Duodenal mucosa (tissue), 2 donors: ENCODE data around the gene TBC1D24.
A peak's percentile ranks its signal among the peaks of the same experiment; 100 is the strongest.

Source experiments
- H3K27ac ChIP-seq: one replicate; pipeline ENCODE4 v1.7.0; 2013; ENCODE audit warnings: low read depth, low read length
- H3K27me3 ChIP-seq, 2 donors: one replicate each; pipeline ENCODE4 v1.7.0; 2013; ENCODE audit warnings: low read length in 2 of 2, control low read depth in 1 of 2; ENCODE audit not compliant: insufficient read depth in 2 of 2, control insufficient read depth in 1 of 2
- H3K36me3 ChIP-seq, 2 donors: one replicate each; pipeline ENCODE4 v1.7.0; 2013; ENCODE audit warnings: low read length in 2 of 2, control low read depth in 1 of 2; ENCODE audit not compliant: insufficient read depth in 2 of 2, control insufficient read depth in 1 of 2
- H3K4me1 ChIP-seq, 2 donors: one replicate each; pipeline ENCODE4 v1.7.0; 2013; ENCODE audit warnings: low read length in 2 of 2, control low read depth in 1 of 2; ENCODE audit not compliant: insufficient read depth in 2 of 2, control insufficient read depth in 1 of 2
- H3K4me3 ChIP-seq, 2 donors: one replicate each; pipeline ENCODE4 v1.7.0; 2013; ENCODE audit warnings: low read length in 2 of 2, low read depth in 1 of 2
- H3K9ac ChIP-seq, 2 donors: one replicate each; pipeline ENCODE4 v1.7.0; 2013; ENCODE audit warnings: low read length in 2 of 2, low read depth in 1 of 2
- H3K9me3 ChIP-seq, 2 donors: one replicate each; pipeline ENCODE4 v1.7.0; 2013; ENCODE audit warnings: low read length in 2 of 2, control low read depth in 1 of 2; ENCODE audit not compliant: control insufficient read depth in 1 of 2

Gene TBC1D24

GRCh38 chr16:2511128-2511800 is 36.3 kb downstream of the TBC1D24 start:
- H3K36me3 ChIP-seq = peaks cover 0 to 1% of the 10 kb centered on the region in 2 donors
- H3K4me3 ChIP-seq = peak overlapping the region in 1 of 2 donors; percentile 16
- peaks cover 21 to 31% of the 10 kb centered on the region in 2 donors for H3K4me1 ChIP-seq
- H3K27ac ChIP-seq = no peak overlapping the region
- no peaks in the 10 kb centered on the region for H3K9me3 ChIP-seq
- no peak overlapping the region for H3K9ac ChIP-seq
- no peaks in the 10 kb centered on the region for H3K27me3 ChIP-seq

GRCh38 chr16:2511996-2512734 is 37.2 kb downstream of the TBC1D24 start:
- H3K27me3 ChIP-seq = no peaks in the 10 kb centered on the region
- peaks cover 30 to 40% of the 10 kb centered on the region in 2 donors for H3K4me1 ChIP-seq
- no peak overlapping the region for H3K9ac ChIP-seq
- H3K27ac ChIP-seq = no peak overlapping the region
- no peak overlapping the region for H3K4me3 ChIP-seq
- H3K9me3 ChIP-seq = no peaks in the 10 kb centered on the region
- H3K36me3 ChIP-seq = peaks cover 0 to 3% of the 10 kb centered on the region in 2 donors

- peak overlapping the region; percentile 34 to 51 for H3K4me3 ChIP-seq
- peaks cover 0 to 3% of the 10 kb centered on the region in 2 donors for H3K36me3 ChIP-seq
- H3K9me3 ChIP-seq = no peaks in the 10 kb centered on the region
- peaks cover 37 to 44% of the 10 kb centered on the region in 2 donors for H3K4me1 ChIP-seq
- H3K27ac ChIP-seq = peak overlapping the region; percentile 98
- no peaks in the 10 kb centered on the region for H3K27me3 ChIP-seq
- peak overlapping the region; percentile 4 to 98 for H3K9ac ChIP-seq
These were observed 37.9 kb downstream of the TBC1D24 start for GRCh38 chr16:2512735-2513404.

GRCh38 chr16:2513405-2514332 is 38.7 kb downstream of the TBC1D24 start, which contains the start of gene ATP6V0C:
Gene ATP6V0C, plus strand, starts transcription at chr16:2513952. Its CDS starts 152 bp downstream, at chr16:2514104.
- Histone ChIP-seq H3K4me1 (peaks cover 45 to 52% of the 10 kb centered on the region in 2 donors), H3K9ac (peak within 1 kb of the TSS; percentile 98), H3K36me3 (peaks cover 0 to 3% of the 10 kb centered on the region in 2 donors), H3K9me3 (no peaks in the 10 kb centered on the region), H3K4me3 (peak within 1 kb of the TSS; percentile 86 to 92), H3K27ac (peak within 1 kb of the TSS; percentile 98), H3K27me3 (no peaks in the 10 kb centered on the region)

GRCh38 chr16:2514333-2515179 is 39.6 kb downstream of the TBC1D24 start:
- H3K36me3 ChIP-seq = peaks cover 0 to 11% of the 10 kb centered on the region in 2 donors
- no peaks in the 10 kb centered on the region for H3K27me3 ChIP-seq
- no peaks in the 10 kb centered on the region for H3K9me3 ChIP-seq
- peak overlapping the region; percentile 98 for H3K9ac ChIP-seq
- peak overlapping the region; percentile 98 for H3K27ac ChIP-seq
- H3K4me1 ChIP-seq = peaks cover 53 to 61% of the 10 kb centered on the region in 2 donors
- peak overlapping the region; percentile 86 to 92 for H3K4me3 ChIP-seq

- Histone ChIP-seq H3K27ac (peak overlapping the region; percentile 98), H3K27me3 (no peaks in the 10 kb centered on the region), H3K36me3 (peaks cover 0 to 11% of the 10 kb centered on the region in 2 donors), H3K9me3 (no peaks in the 10 kb centered on the region), H3K4me3 (peak overlapping the region; percentile 86 to 92), H3K9ac (peak overlapping the region; percentile 98), H3K4me1 (peaks cover 55 to 62% of the 10 kb centered on the region in 2 donors)
These were observed 40.4 kb downstream of the TBC1D24 start for GRCh38 chr16:2515180-2515851.

GRCh38 chr16:2516391-2517240 is 41.7 kb downstream of the TBC1D24 start:
- H3K36me3 ChIP-seq = peaks cover 0 to 11% of the 10 kb centered on the region in 2 donors
- H3K4me3 ChIP-seq = peak overlapping the region; percentile 4 to 86
- H3K27me3 ChIP-seq = no peaks in the 10 kb centered on the region
- H3K9me3 ChIP-seq = no peaks in the 10 kb centered on the region
- peak overlapping the region; percentile 35 to 98 for H3K9ac ChIP-seq
- no peak overlapping the region for H3K27ac ChIP-seq
- H3K4me1 ChIP-seq = peaks cover 63 to 69% of the 10 kb centered on the region in 2 donors

GRCh38 chr16:2517954-2518605 is 43.2 kb downstream of the TBC1D24 start:
- Histone ChIP-seq H3K4me3 (no peak overlapping the region), H3K9ac (peak overlapping the region in 1 of 2 donors; percentile 5), H3K4me1 (peaks cover 60 to 62% of the 10 kb centered on the region in 2 donors), H3K9me3 (no peaks in the 10 kb centered on the region), H3K27me3 (no peaks in the 10 kb centered on the region), H3K27ac (no peak overlapping the region), H3K36me3 (peaks cover 0 to 13% of the 10 kb centered on the region in 2 donors)
